Cardiac muscle cell (in vitro differentiated cells and primary cell): ENCODE measurements around the gene ME2. TPM values are rescaled to one million over a fixed set of nuclear protein-coding genes. Genes with fewer than 3 reads are reported as not detected.

Source experiments
- DNase-seq, 2 donors: peaks; one replicate each; pipeline versions ENCODE4 v3.0.0 to v3.0.0-alpha.2; 2010 to 2017; ENCODE audit warnings: low read depth in 1 of 2, low spot score in 1 of 2
- H3K27ac ChIP-seq: fragments of 200-600 bp; sonication (generic); 2 replicates; pipeline ENCODE4 v1.5.1; 2016
- H3K27me3 ChIP-seq: fragments of 200-600 bp; sonication (generic); 2 replicates; pipeline ENCODE4 v1.6.0; 2016; ENCODE audit warnings: control low read depth
- H3K36me3 ChIP-seq: fragments of 200-600 bp; sonication (generic); 2 replicates; pipeline ENCODE4 v1.5.1; 2016; ENCODE audit warnings: control low read depth
- H3K4me1 ChIP-seq: fragments of 200-600 bp; sonication (generic); 2 replicates; pipeline ENCODE4 v1.8.1; 2017; ENCODE audit warnings: low read depth, mild to moderate bottlenecking, mixed run types
- H3K4me3 ChIP-seq: fragments of 200-600 bp; sonication (generic); 2 replicates; pipeline ENCODE4 v1.5.1; 2016; ENCODE audit warnings: mild to moderate bottlenecking
- H3K9me3 ChIP-seq: fragments of 200-600 bp; sonication (generic); 2 replicates; pipeline ENCODE4 v1.5.1; 2017; ENCODE audit warnings: low read depth, mild to moderate bottlenecking, control low read depth
- polyA plus RNA-seq: library from polyadenylated mRNA; unstranded; fragments of >200 nt; fragmentation: Nextera tagmentation; extraction: Ambion mirVana; gene quantifications from 2 replicates; pipeline ENCODE4 v1.2.1, GENCODE V29; 2016
- total RNA-seq: library from RNA; depleted of rRNA; stranded (reverse); fragments of >200 nt; gene quantifications from 2 replicates; pipeline ENCODE4 v1.2.3, GENCODE V29; 2016
- TF ChIP-seq, protein P1 (sequence below): IDR thresholded peaks from 2 replicates; pipeline ENCODE4 v1.5.1; 2012; ENCODE audit warnings: low read depth, mild to moderate bottlenecking, low read length

ME2 gene
- total and polyA plus RNA-seq, 2 experiments from 2014 or later = 33.9 to 47.3 TPM

DNA sequence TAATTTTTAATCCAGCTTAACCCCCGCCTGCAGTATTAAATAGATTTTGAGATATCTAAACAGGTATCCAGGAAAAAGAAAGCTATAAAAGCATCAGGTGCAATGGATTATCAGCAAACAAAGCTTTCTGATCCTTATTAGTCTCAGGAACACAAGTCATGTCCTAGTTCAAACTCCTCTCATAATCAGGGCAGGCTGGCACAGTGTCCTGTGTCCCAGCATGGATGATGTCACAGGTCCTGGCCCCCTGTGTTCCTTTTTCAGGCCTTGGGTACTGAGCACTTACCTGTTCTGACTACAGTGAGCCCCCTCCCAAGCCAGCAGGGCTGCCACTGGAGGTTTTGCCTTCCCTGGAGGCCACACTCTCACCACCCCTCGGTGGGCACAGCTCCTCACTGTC is 39.6 kb upstream of the ME2 start:
- no peaks in the 10 kb centered on the region for H3K27me3 ChIP-seq
- no peak for DNase-seq
- TF ChIP-seq, protein P1, sequence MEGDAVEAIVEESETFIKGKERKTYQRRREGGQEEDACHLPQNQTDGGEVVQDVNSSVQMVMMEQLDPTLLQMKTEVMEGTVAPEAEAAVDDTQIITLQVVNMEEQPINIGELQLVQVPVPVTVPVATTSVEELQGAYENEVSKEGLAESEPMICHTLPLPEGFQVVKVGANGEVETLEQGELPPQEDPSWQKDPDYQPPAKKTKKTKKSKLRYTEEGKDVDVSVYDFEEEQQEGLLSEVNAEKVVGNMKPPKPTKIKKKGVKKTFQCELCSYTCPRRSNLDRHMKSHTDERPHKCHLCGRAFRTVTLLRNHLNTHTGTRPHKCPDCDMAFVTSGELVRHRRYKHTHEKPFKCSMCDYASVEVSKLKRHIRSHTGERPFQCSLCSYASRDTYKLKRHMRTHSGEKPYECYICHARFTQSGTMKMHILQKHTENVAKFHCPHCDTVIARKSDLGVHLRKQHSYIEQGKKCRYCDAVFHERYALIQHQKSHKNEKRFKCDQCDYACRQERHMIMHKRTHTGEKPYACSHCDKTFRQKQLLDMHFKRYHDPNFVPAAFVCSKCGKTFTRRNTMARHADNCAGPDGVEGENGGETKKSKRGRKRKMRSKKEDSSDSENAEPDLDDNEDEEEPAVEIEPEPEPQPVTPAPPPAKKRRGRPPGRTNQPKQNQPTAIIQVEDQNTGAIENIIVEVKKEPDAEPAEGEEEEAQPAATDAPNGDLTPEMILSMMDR = no peak
- H3K4me3 ChIP-seq = no peak overlapping the region
- H3K9me3 ChIP-seq = no peaks in the 10 kb centered on the region
- H3K27ac ChIP-seq = no peak overlapping the region
- peaks cover 11% of the 10 kb centered on the region for H3K4me1 ChIP-seq
- no peaks in the 10 kb centered on the region for H3K36me3 ChIP-seq

DNA sequence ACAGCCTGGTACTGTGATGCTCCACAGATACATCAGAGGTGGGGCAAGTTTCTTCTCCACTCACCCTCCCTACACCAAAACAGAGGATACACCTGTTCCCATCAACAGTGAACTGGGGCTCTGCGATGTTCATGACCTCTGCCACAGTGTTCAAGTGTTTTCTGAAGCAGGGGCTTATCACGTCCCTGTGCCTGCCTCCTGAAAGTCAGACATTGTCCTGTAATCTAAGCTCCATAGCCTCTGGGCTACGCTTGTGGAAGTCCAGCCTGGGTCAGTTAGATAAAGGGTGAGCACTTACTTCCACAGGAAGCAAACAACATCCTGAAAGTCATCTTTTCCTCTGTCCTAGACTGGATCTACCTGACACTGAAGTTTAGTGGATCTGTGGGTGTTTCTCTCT is 38.9 kb upstream of the ME2 start:
- Histone ChIP-seq H3K4me1 (peaks cover 11% of the 10 kb centered on the region), H3K27ac (peak overlapping the region; percentile 31), H3K36me3 (no peaks in the 10 kb centered on the region), H3K4me3 (no peak overlapping the region), H3K27me3 (no peaks in the 10 kb centered on the region), H3K9me3 (no peaks in the 10 kb centered on the region)
- peak; percentile 14 to 74 for DNase-seq
- TF ChIP-seq, protein P1 = no peak

DNA sequence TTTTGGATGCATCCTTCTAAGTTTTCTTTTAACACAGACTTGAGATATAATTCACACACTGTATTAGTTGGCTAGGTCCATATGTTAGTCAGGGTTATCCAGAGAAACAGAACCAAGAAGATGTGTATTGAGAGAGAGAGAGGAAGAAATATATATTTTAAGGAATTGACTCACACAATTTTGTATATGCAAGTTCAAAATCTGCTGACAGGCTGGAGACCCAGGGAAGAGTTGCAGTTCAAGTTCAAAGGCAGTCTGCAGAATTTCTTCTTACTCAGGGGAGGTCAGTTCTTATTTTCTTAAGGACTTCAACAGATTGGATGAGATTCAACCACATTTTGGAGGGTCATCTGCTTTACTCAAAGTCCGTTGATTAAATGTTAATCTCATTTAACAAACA is 36.1 kb upstream of the ME2 start:
- Histone ChIP-seq H3K4me1 (peaks cover 15% of the 10 kb centered on the region), H3K9me3 (no peaks in the 10 kb centered on the region), H3K27me3 (no peaks in the 10 kb centered on the region), H3K36me3 (no peaks in the 10 kb centered on the region), H3K4me3 (no peak overlapping the region), H3K27ac (no peak overlapping the region)
- no peak for DNase-seq
- TF ChIP-seq, protein P1 = no peak

DNA sequence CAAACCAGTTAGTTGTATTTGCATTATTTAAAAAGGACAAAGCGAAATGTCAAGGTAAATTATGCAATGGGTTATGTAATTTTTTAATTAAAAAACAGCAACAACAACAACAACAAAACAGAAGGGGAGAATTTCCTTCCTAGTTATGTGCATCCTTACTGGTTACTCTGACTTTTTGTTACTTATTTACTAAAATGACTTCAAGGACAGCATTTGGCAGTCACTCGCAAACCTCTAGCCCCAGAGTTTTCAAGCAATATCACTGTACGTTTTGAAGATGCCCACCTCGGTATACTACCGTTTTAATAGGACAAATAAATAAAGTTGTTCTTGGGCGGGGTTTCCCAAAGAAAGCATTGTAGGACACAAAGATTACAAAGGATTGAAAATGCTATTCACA is 34.4 kb upstream of the ME2 start:
- Histone ChIP-seq H3K4me3 (no peak overlapping the region), H3K4me1 (peaks cover 24% of the 10 kb centered on the region), H3K9me3 (no peaks in the 10 kb centered on the region), H3K27me3 (no peaks in the 10 kb centered on the region), H3K27ac (no peak overlapping the region), H3K36me3 (no peaks in the 10 kb centered on the region)
- TF ChIP-seq, protein P1 = no peak
- DNase-seq = no peak

DNA sequence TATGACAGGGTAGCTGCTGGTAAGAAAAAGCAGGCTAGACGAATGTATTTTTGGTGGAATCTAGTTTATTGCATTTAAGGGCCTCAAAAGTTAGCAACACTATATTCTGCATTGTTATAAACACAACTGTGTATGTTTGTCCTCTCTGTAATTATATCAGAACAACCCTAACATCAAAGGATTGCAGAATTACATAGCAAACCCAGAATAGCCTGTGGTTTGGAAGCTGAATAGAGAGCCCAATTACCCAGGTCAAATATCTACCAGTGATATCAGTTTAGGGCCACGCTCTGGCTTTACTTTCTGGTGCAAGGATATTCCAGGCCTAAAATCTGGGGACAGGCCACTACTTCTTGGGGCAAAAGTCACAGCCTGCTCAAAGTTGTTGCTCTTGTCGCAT is 34.0 kb upstream of the ME2 start:
- TF ChIP-seq, protein P1 = no peak

DNA sequence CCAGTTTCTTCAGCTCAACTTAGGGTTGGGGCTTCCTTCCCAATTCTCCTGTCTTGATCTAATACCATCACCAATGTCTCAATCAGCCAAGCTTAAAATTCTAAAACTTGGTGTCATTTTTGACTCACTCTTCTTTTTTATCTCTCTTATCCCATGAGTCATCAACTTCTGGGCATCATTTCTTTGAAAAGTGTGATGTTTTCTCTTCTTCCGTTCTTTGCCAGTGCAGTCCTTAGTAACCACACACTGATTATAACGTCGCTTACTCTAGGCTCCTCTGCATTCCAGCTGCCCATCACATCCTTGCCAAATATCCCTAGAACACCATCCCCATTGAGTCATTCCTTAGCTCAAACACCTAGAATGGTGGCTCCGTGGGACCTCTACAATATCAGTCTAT is 31.7 kb upstream of the ME2 start:
- TF ChIP-seq, protein P1 = no peak
- Histone ChIP-seq H3K4me1 (peaks cover 13% of the 10 kb centered on the region), H3K4me3 (no peak overlapping the region), H3K27ac (peak overlapping the region; percentile 30), H3K27me3 (no peaks in the 10 kb centered on the region), H3K36me3 (no peaks in the 10 kb centered on the region), H3K9me3 (no peaks in the 10 kb centered on the region)
- peak in 1 of 2 donors; percentile 60 for DNase-seq

More for the DNA sequence above, 34.0 kb upstream of the ME2 start:
- H3K27me3 ChIP-seq = no peaks in the 10 kb centered on the region
- no peak for DNase-seq
- H3K4me3 ChIP-seq = no peak overlapping the region
- H3K27ac ChIP-seq = no peak overlapping the region
- H3K36me3 ChIP-seq = no peaks in the 10 kb centered on the region
- no peaks in the 10 kb centered on the region for H3K9me3 ChIP-seq
- peaks cover 20% of the 10 kb centered on the region for H3K4me1 ChIP-seq
